ENCODE results near the gene TMEM14C.

TMEM14C gene

DNA sequence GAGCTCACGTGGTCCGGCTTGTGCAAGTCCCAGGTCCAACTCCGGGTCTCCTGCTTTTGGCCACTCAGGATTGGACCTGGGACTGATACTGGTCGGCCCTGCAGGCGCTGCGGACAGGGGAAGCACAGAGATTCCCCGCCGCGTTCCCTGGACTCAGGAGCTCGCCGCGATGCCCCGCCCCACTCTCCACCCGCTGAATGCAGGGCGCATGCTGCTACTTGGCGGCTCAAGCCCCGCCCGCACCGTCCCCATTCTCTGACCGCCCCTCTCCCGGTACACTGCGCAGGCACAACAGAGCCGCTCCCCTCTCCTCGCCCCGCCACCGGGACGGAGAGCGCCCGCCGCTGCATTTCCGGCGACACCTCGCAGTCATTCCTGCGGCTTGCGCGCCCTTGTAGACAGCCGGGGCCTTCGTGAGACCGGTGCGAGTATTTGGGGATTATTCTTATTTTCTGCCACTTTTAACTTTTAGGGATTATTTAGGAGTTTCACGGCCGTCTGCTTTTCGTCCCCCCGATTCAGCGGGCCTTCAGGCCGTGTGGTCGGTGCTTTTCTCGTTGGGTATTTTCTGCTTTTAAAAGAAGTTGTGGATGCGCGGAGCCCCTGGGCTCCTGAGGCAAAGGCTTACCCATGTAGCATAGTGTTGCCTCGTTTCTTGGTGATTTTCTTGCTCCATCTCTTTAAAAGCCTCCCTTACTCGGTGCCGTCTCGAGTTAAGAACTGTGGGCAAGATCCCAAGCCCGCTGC is at the start of gene TMEM14C:
Gene TMEM14C (plus strand): TSS at position 251 of the 747 bp plus-strand sequence. CDS start 1,544 bp downstream, outside the sequence.
- peak; percentile 94 to 100 (median 98) for DNase-seq
- intact Hi-C loops (cut with DNase I) = loop anchor here (1.0 kb wide), 2 partner anchors 24 to 29 kb away; partner anchors contain the start of genes C6orf52, PAK1IP1 and TMEM14B

DNA sequence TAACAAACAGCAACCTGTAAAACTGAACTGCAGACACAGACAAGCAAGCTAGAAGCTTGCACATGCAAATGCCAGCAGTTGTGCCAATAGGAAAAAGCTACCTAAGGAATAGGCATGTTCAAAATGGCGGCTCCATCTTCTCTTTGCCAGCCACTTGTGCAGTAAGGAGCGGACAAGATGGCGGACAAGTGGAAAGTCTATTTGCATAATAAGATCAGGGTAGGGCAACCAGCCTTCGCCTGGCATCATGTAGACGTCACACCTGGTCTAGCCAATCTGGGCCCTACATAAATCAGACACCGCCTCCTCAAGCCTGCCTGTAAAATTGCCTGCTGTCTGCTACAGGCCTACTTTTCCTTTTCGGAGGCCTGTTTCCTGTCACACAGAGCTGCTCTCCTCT is 46.5 kb upstream of the TMEM14C start:
- no peak for DNase-seq
- intact Hi-C loops (cut with DNase I) = no loop called here

DNA sequence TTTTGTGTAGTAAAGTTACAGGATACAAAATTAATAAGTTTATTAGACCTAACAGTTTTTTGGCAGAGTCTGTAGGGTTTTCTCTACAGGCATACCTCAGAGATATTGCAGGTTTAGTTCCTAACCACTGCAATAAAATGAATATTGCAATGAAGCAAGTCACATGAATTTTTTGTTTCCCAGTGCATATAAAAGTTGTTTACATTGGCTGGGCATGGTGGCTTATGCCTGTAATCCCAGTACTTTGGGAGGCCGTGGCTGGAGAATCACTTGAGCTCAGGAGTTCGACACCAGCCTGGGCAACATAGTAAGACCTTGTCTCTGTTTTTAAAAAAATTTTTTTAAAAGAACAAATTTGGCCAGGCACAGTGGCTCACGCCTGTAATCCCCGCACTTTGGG is 44.4 kb upstream of the TMEM14C start:
- DNase-seq = no peak
- intact Hi-C loops (cut with DNase I) = no loop called here

DNA sequence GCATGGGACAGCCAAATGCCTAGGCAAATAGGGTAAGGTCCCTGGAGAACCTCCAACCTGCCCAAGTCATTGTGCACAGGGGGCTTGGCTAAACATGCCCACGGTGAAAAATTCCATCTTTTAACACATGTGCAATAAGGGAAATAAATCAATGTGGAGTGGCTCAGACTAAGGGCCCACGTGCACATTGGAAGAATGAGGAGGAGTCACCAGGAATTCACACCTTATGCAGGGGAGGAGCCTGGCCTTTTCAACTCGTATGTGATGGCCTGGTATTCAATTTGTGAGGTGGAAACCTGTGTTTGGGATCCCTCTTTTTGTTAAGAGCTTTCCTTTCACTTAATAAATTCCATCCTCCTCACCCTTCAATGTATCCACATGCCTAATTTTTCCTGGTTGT is 41.1 kb upstream of the TMEM14C start:
- DNase-seq = no peak
- intact Hi-C loops (cut with DNase I) = no loop called here

DNA sequence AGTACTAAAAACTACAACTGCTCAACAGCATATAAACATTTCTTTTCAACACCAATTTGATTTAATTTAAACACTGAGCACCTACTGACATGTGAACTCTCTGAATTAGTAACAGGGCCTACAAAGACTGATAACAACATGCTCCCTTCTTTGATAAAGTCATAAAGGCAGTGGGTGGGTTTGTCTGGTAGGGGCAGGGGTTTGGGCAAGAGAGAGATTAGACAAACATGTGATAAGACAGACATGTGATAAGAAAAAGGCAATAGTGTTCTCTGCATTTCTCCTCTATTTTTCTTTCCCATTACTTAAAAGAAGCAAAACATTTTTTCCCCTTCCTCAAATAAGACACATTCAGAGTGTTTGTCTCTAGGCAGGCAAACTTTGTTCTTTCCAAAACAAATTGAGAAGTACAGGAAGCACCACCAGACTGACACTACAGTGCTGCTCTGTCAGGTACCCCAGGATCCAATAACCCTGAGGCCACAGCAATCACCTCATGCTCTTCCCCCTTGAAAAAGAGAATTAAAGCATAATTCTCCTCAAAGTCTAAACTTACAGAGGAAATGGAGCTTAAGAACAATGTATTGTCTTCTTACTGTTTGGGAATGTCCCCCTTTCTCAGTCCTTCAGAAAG is 40.4 kb upstream of the TMEM14C start:
- no peak for DNase-seq

DNA sequence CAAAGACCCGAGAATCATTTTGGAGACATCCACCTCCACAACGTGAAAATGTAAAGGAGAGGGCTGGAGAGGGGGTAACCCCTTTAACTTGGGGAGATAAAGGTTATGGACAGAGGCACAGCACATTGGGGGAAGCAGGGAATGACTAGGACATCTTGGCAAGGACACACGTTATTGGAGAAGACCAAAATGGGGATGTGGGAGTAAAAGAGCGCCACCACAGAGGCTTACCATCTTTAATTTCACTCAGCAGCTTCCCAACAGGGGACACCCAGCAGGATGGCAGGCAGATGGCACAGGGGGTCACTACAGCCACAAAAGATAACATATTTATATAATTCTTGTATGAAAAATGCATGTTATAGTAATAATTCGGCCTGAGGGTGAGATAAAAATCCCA is 38.3 kb upstream of the TMEM14C start:
- no peak for DNase-seq
- intact Hi-C loops (cut with DNase I) = no loop called here

More for the DNA sequence above, 40.4 kb upstream of the TMEM14C start:
- intact Hi-C loops (cut with DNase I) = no loop called here

DNA sequence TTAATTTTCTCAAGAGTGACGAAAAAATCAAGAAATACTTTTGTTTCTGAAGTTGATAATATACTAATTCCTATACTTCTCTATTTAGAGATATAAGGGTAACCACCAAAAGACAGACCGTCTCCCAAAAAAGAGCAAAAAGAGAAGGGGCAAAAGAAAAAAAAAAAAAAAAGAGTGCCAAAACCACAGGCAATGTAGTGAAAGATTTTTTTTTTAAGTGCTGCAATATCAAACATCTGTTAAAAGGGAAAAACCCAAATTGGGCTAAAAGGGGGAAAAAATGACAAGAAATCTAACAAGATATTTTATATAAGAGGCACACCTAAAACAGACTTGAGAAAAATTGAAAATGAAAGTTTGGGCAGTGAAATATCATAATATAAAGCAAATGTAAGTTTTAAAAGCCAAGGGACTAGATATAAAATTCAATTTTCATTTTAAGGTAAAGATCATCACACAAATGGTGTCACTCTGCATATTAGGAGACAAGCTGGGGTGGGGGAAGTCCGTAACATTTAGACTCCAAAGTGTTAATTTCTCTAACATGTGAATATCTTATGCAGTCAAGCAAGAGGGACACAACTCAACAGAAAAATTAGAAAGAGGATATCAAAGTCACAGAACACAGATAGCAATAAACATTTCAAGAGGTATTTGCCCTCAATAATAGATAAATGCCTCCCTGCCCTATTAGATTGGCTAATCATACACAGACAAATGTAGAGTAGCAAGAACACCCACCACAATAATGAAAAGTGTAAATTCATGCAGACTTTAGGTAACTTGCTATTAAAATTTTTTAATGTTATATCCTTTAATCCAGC is 37.6 kb upstream of the TMEM14C start:
- DNase-seq = no peak
- intact Hi-C loops (cut with DNase I) = no loop called here

DNA sequence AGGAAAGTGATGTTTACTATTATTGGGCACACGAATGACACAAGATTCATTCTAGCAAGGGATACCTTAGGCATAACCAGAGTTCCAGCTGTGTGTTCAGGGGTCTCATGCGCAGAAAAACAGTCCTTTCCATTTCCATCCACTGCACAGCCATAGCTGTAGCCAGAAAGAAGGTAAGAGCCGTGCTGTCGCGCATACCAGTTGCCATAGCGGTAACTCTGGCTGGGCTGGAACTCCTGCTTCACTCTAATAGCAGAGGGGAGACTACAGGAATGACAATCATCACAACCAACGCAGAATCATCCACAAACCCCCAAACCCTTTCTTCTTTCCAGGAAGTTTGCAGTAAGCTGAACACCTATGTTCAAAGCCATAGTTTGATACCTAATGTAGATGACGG is 36.0 kb upstream of the TMEM14C start:
- no peak for DNase-seq
- intact Hi-C loops (cut with DNase I) = no loop called here

DNA sequence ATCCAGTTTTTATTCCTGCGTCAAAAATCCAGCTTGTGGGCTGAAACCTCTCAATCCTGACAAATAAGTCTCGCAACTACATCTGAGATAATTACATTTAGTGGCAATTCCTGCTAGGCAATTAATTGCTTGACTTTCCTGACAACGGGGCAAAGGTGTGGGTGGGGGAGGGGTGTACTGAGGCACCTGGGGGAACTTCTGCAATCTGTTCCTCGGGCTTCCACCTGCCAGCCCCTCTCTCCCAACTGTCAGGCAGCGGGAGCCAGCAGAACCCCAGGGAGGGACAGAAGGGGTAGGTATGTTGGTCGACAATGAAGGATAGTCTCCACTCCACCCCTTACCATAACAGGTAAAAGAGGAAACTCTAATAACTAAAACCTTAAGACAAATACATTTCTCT is 35.3 kb upstream of the TMEM14C start:
- intact Hi-C loops (cut with DNase I) = no loop called here
- DNase-seq = no peak

DNA sequence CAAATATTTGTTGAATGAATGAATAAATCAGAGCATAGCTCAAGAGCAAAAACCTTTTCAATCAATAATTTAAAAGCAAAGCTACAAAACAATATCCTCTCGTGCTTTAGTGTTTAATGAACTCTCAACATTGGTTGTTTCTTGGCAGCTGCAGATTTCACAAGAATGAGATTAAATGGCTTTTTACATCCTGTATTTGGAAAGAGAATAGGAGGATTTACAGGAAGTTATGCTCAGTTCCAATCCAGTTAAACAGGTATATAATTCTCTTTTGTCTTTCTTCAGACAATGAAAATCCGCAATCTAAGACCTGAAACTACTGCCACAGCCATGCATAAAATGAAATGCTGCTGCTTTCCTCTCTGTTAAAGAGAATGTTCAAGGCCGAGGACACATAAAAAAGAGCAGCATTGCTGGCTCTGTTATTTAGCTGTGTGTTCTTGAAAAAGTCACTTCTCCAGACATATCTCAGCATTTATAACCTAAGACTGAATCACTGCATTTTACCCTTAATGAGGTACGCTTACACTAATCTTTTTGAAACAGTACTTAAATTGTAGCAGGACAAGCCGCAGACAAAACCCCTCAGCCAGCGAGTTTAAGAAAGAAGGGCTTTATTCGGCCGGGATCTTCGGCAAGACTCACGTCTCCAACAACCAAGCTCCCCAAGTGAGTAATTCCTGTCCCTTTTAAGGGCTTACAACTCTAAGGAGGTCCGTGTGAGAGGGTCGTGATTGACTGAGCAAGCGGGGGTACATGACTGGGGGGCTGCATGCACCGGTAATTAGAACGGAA is 32.0 kb upstream of the TMEM14C start:
- DNase-seq = no peak
- intact Hi-C loops (cut with DNase I) = loop anchor here (10.0 kb wide), 1 partner anchor 104 kb away; no protein-coding TSS in a partner anchor

DNA sequence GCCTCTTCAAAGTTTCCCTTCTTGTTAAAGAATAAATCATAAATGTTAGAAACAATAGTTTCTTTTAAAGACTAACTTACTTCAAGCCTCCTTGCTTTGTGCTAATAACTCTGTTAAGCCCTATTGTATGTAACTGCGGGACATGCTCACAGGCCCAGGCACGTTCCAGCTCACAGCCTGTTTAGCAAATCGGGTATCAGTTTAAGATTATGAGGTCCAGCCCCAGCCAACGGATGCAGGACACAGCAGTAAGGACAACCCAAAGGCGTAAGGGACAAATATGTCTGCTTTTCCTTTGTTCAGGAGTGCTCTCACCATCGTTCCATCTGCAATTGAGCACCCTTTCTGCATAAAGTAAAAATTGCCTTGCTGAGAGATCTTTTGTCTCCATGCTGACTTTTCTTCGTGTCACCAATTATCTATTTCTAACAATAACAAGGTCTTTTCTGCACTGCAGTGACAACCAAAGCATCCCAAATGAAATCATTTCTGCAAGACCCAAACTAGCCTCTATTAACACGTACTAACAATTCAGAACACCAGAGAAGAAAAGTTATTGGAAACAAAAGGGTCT is 29.8 kb upstream of the TMEM14C start:
- intact Hi-C loops (cut with DNase I) = loop anchor here (10.0 kb wide), 1 partner anchor 102 kb away; no protein-coding TSS in a partner anchor
- DNase-seq = no peak

DNA sequence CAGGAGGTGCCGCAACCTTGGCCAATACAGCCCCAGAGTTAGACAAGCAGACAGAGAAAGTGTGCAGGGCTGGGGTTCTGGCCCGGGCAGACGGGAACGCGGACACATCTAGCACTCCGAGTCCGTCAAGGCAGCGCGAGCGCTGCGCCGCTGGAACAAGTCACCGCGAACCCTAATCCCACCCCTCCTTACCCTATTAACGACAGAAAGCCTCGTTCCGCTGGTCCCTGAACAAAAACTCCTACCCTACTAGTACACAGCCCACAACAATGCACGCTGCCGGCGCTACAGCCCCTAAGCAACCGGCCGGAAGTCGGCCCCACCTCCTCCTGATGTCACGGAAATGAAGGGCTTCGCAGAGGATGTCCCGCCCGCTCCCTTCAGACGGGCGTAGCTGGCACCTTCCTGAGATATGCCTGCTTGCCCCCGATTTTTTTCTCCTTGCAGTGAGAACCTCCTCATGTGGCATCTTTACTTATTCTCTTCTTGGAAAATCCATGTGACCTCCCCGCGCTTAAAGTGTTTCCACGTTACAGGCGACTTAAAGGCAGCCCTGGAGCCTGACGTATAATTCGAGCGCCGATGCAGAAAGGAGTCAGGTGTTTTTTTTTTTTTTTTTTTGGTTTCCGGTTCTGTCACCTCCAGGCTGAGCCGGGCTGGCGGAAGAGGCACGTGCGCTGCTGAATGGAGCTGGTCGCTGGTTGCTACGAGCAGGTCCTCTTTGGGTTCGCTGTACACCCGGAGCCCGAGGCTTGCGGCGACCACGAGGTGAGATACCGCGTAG is 28.4 kb upstream of the TMEM14C start, which contains the start of the genes C6orf52 and PAK1IP1:
Gene C6orf52 (minus strand): TSS at position 315 of the 784 bp plus-strand sequence. CDS start 7,066 bp downstream, outside the sequence.
Gene PAK1IP1 (plus strand): TSS at position 671 of the 784 bp plus-strand sequence. CDS start 14 bp downstream, at position 685.
- peak; percentile 89 to 99 (median 94) for DNase-seq
- intact Hi-C loops (cut with DNase I) = loop anchor here (1.0 to 10.0 kb wide), 5 partner anchors 29 to 843 kb away; partner anchors contain the start of genes TMEM14B, TMEM14C and TMEM170B

DNA sequence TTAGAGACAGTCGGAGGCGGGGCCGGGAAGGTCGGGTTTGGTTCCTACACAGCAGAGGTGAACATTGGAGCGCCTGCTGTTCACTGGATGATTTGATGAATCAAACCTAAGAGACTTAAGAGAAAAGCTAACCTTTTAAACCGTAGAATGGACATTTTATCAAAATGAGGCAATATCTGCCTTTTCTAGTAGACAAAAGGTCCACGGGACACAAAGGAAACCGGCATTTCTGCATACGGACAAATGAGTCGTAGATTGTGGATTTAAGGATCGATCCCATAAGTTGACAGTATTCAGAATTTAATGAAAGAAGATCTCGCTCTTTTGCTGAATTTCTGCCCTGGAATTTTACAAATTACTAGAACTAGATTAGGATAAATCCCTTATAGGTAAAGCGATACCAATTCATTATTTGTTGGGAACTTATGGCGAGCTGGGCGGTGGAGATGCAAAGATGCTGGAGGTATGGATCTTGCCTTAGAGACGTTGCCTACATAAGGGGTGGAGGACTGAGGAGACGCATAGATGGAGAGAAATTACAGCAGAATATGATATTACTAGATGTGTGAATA is 27.7 kb upstream of the TMEM14C start:
- intact Hi-C loops (cut with DNase I) = loop anchor here (2.0 to 10.0 kb wide), 3 partner anchors 100 to 842 kb away; partner anchors contain the start of gene TMEM170B
- no peak for DNase-seq

DNA sequence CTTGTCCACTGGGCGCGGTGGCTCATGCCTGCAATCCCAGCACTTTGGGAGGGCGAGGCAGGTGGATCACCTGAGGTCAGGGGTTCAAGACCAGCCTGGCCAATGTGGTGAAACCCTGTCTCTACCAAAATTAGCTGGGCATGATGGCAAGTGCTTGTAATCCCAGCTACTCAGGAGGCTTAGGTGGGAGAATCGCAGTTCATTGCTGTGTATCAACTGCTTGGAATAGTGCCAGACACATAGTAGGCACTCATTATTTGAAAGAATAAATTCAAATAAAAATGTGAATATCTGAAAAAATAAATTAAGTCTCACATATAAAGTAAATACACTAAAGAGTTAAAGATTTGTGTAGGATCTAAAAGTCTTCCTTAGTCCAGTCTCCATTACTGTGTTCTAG is 26.2 kb upstream of the TMEM14C start:
- intact Hi-C loops (cut with DNase I) = loop anchor here (5.0 to 10.0 kb wide), 2 partner anchors 98 to 841 kb away; partner anchors contain the start of gene TMEM170B
- no peak for DNase-seq

DNA sequence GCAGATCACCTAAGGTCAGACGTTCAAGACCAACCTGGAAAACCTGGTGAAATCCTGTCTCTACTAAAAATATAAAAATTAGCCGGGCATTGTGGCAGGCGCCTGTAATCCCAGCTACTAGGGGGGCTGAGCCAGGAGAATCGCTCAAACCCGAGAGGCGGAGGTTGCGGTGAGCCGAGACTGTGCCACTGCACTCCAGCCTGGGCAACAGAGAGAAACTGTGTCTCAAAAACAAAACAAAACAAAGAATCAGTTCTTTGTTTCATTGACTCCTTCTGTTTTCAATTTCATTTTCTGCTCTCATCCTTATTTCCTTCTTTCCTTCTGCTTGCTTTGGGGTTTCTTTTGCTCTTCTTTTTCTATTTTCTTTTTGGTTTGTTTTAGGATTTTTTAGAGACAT is 8.9 kb upstream of the TMEM14C start:
- intact Hi-C loops (cut with DNase I) = no loop called here
- DNase-seq = no peak

DNA sequence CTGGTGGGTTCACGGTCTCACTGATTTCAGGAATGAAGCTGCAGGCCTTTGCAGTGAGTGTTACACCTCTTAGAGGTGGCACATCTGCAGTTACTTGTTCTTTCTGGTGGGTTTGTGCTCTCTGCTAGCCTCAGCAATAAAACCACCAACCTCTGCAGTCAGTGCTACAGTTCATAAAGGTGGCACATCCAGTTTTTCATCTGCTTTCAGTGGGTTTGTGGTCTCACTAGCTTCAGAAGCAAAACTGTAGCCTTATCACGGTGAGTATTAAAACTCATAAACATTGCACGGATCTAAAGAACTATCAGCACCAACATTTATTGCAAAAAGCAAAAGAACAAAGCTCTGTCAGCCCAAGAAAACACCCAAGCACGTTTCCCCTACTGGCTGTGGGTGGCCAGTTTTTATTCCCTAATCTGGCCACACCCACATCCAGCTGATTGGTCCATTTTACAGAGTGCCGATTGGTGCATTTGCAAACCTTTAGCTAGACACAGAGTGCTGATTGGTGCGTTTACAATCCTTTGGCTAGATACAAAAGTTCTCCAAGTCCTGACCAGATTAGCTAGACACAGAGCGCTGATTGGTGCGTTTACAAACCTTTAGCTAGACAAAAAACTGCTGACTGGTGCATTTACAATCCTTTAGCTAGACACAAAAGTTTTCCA is 3.4 kb upstream of the TMEM14C start:
- intact Hi-C loops (cut with DNase I) = no loop called here
- no peak for DNase-seq

DNA sequence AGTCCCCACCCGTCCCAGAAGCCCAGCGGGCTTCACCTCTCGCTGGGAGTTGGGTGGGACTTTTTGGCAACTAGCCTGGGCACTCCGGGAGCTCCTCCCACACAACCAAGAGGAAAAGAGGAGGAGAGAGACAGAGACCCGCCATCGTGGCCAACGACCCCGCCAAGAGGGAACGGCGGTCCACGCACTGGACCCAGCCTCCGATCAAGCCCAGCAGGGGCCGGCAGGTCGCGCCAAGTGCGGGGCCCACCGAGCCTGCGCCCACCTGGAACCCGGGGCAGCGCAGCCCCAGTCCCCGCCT is 3.0 kb upstream of the TMEM14C start:
- intact Hi-C loops (cut with DNase I) = no loop called here
- DNase-seq = no peak
